Loucy (cell line): ENCODE results near the gene BCL2L14.

Experiments
- EZH2phosphoT487 ChIP-seq: fragments of 200-600 bp; IDR thresholded peaks from 2 replicates; pipeline ENCODE4 v1.6.1; 2018; ENCODE audit warnings: antibody characterized with exemption, mild to moderate bottlenecking, moderate library complexity, borderline replicate concordance
- TF ChIP-seq, protein P1 (sequence below): fragments of 200-600 bp; sonication (generic); conservative IDR thresholded peaks from 2 replicates; pipeline ENCODE4 v1.5.1; 2014; ENCODE audit warnings: mild to moderate bottlenecking, antibody characterized with exemption, low read length

DNA sequence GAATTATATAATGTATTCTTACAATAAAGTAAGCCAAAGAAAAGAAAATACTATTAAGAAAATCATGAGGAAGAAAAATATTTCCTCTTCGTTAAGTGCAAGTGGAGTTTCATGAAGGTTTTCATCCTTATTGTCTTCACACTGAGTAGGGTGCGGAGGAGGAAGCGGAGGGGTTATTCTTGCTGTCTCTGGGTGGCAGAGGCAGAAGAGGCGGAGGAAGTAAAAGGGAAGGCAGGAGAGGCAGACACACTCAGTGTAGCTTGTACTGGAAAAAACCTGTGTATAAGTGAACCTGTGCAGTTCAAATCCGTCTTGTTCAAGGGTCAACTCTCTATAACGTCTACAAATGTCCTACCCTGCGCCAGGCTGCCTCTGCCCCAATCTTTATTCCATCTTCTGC, 22.0 kb upstream of the BCL2L14 start:
- TF ChIP-seq, protein P1, sequence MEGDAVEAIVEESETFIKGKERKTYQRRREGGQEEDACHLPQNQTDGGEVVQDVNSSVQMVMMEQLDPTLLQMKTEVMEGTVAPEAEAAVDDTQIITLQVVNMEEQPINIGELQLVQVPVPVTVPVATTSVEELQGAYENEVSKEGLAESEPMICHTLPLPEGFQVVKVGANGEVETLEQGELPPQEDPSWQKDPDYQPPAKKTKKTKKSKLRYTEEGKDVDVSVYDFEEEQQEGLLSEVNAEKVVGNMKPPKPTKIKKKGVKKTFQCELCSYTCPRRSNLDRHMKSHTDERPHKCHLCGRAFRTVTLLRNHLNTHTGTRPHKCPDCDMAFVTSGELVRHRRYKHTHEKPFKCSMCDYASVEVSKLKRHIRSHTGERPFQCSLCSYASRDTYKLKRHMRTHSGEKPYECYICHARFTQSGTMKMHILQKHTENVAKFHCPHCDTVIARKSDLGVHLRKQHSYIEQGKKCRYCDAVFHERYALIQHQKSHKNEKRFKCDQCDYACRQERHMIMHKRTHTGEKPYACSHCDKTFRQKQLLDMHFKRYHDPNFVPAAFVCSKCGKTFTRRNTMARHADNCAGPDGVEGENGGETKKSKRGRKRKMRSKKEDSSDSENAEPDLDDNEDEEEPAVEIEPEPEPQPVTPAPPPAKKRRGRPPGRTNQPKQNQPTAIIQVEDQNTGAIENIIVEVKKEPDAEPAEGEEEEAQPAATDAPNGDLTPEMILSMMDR = no peak
- TF ChIP-seq EZH2phosphoT487 = no peak
